HFF-Myc (cell line): ENCODE data around the gene ERBB2.

ENCODE experiments used
- DNase-seq: peaks from one replicate; pipeline ENCODE4 v3.0.0-alpha.2; 2011; ENCODE audit warnings: low read depth; ENCODE audit errors: extremely low read depth
- H3K4me3 ChIP-seq: replicated peaks from 2 replicates; pipeline ENCODE4 v1.5.1; 2011; ENCODE audit warnings: low read depth, mild to moderate bottlenecking, control low read depth, low read length
- TF ChIP-seq, protein P1 (sequence below): IDR thresholded peaks from 2 replicates; pipeline ENCODE4 v1.5.1; 2012; ENCODE audit warnings: mild to moderate bottlenecking, low read depth, low read length, control low read depth; ENCODE audit errors: missing control alignments

ERBB2 gene

DNA sequence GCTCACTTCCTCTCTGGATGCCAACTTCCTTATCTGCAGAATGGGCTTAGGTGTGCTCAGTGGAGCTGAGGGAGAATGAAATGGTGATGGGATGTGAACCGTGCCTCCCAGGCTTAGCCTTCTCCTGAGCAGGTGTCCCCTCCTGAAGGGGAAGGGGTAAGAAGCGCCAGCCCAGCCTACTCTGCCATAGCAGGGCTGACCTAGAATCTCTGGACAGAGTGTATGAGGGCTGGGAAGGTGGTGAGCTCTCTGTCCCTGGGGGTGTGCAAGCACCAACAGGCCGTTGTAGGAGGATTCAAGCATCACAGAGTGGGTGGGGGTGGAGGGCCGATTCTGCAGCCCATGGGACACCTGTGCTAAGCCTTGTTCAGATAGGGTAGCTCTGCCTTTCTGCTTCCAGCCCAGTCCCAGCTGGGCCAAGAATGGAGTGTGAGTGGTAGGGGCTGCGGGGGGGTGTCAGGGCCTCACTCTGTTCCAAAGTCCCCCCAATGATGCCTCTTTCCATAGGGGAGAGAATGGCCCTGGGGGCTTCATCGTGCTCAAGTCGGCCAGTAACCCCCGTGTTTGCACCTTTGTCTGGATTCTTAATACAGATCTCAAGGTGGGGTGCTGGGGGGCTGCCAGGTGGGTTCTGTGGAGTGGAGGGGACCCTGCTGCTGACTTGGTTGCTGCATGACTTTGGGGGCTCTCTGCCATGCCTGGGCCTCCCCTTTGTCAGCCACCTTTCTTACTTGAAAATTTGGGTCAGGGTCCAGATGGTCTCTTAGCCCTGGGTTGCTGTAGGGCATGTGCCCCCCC is 37.9 kb upstream of the ERBB2 start:
- no peak for DNase-seq
- H3K4me3 ChIP-seq: no peak overlapping the region
- TF ChIP-seq, protein P1, sequence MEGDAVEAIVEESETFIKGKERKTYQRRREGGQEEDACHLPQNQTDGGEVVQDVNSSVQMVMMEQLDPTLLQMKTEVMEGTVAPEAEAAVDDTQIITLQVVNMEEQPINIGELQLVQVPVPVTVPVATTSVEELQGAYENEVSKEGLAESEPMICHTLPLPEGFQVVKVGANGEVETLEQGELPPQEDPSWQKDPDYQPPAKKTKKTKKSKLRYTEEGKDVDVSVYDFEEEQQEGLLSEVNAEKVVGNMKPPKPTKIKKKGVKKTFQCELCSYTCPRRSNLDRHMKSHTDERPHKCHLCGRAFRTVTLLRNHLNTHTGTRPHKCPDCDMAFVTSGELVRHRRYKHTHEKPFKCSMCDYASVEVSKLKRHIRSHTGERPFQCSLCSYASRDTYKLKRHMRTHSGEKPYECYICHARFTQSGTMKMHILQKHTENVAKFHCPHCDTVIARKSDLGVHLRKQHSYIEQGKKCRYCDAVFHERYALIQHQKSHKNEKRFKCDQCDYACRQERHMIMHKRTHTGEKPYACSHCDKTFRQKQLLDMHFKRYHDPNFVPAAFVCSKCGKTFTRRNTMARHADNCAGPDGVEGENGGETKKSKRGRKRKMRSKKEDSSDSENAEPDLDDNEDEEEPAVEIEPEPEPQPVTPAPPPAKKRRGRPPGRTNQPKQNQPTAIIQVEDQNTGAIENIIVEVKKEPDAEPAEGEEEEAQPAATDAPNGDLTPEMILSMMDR: no peak

DNA sequence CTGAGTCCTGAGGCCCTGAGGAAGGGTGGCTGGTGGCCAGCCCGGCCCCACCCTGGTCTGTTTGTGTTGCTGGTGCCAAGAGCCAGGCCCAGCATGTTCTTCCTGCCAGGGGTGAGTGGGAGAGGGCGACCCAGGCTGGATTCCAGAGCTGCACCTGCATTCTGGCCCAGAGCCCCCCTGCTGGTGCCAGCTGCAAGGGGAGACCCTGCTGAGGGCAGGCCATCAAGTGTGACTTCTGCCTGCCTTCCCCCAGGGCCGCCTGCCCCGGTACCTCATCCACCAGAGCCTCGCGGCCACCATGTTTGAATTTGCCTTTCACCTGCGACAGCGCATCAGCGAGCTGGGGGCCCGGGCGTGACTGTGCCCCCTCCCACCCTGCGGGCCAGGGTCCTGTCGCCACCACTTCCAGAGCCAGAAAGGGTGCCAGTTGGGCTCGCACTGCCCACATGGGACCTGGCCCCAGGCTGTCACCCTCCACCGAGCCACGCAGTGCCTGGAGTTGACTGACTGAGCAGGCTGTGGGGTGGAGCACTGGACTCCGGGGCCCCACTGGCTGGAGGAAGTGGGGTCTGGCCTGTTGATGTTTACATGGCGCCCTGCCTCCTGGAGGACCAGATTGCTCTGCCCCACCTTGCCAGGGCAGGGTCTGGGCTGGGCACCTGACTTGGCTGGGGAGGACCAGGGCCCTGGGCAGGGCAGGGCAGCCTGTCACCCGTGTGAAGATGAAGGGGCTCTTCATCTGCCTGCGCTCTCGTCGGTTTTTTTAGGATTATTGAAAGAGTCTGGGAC is 37.1 kb upstream of the ERBB2 start:
- DNase-seq: no peak
- TF ChIP-seq, protein P1: no peak
- H3K4me3 ChIP-seq: no peak overlapping the region

DNA sequence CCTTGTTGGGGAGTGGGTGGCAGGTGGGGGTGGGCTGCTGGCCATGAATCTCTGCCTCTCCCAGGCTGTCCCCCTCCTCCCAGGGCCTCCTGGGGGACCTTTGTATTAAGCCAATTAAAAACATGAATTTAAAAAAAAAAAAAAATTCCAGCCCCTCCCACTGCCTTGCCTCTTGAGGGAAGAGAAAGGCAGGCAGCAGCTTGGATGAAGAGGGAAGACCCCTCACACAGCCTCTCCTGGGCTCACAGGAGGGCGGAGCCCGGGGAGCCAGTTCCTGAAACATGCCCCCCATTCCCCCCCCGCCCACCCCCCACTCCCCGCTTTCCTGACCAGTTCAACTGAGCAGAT is 36.5 kb upstream of the ERBB2 start:
- DNase-seq: no peak
- TF ChIP-seq, protein P1: no peak
- no peak overlapping the region for H3K4me3 ChIP-seq

DNA sequence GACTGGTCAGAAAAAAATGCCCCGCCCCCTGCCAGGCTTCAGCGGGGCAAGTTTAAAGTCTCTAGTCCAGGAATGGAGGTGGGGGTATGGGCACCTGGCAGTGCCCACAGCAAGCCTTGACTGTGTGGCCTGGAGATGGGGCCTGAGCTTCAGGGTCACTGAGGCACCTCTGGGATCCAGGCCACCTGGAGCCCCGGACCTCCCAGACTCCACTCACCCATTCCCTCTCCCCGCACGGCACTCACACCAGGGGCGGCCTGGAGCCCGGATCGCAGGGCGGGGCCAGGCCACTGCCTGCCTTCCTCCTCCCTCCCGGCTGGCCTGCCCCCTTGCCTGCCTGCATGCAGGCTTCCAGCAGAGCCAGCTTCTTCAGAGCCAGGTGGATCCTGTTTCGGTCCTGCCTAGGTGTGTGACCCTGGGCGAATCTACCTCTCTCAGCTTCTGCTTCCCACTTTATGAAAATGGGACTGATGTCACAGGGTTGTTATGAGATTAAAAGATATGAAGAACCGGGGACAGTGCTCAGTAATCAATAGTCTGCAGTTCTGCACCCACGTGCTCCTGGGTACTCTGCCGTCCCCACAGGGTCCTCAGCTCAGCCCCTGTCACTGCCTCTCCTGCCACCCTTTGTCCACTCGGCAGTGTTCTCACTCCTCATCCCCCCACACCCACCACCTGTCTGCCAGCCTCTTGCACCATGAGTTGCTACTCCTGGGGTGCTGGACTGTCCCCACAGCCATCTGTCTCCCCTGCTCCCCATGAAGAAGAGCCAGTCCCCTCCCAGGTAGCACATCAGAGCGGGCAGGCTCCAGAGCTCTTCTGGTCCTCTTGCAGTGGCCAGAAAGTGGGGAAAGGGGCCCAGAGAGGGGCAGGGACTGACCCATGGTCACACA is 35.9 kb upstream of the ERBB2 start:
- no peak overlapping the region for H3K4me3 ChIP-seq
- TF ChIP-seq, protein P1: no peak
- DNase-seq: no peak

DNA sequence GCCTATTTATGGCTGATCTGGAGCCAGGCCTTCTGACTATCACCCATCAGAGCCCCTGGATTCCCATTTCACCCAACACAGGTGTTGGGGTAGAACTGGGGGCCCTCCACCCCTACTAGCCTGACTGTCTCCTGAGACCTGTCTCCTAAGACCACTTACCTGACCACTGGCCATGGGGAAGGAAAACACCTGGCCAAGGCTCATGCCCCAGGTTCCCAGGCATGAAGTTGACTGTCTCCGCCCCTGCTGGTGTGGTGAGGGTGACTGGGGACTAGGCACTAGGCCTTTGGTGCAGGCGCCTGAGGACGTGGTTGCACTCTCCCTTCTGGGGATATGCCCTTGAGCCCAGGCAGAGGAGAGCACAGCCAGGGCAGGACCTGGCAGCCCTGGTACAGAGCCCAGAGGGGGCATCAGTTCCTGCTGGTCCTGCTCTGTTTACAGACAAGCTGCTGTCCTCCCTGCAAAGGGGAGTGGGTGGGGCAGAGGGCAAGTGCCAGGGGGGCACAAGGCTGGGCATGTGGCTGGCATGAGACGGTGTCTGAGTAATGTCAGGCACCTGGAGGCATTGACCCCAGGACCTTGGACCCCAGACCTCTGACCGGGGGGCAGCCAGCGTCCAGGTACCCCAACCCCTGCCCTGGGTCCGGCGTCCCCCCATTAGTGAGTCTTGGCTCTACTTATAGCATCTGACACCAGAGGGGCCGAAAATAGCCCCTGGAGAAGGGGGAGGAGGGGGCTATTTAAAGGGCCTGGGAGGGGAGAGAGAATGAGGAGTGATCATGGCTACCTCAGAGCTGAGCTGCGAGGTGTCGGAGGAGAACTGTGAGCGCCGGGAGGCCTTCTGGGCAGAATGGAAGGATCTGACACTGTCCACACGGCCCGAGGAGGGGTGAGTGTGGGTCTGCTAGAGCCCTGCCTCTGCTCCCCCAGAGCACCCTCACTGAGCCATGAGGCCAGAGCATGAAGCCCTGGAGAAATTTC is 35.0 kb upstream of the ERBB2 start, which contains the start of gene TCAP:
TSS of gene TCAP (plus strand) at position 769 of the 981 bp plus-strand sequence. CDS start at position 780, 11 bp downstream.
- no peak for DNase-seq
- TF ChIP-seq, protein P1: no peak
- H3K4me3 ChIP-seq: no peak within 1 kb of the TSS
